Ectodermal cell (in vitro differentiated cells): ENCODE data around the gene SCAMP2.
"Not testable (repeated sequence)": the region's sequence is repeated elsewhere in the genome, so short reads cannot be mapped to it uniquely, and the experiment has no call there.

Experiments used
- H3K27ac ChIP-seq: 2 replicates; pipeline ENCODE4 v1.7.0; 2013; ENCODE audit warnings: mild to moderate bottlenecking, low read depth, low read length; ENCODE audit not compliant: insufficient read depth, poor library complexity, severe bottlenecking
- H3K27me3 ChIP-seq: 2 replicates; pipeline ENCODE4 v1.7.0; 2013; ENCODE audit warnings: mild to moderate bottlenecking, low read length; ENCODE audit not compliant: insufficient read depth, control insufficient read depth, poor library complexity, severe bottlenecking
- H3K36me3 ChIP-seq: one replicate; pipeline ENCODE4 v1.7.0; 2013; ENCODE audit warnings: low read length; ENCODE audit not compliant: control insufficient read depth, insufficient read depth
- H3K4me1 ChIP-seq: one replicate; pipeline ENCODE4 v1.7.0; 2013; ENCODE audit warnings: low read length; ENCODE audit not compliant: control insufficient read depth, insufficient read depth
- H3K4me3 ChIP-seq: 2 replicates; pipeline ENCODE4 v1.7.0; 2013; ENCODE audit warnings: low read depth, low read length, control low read depth; ENCODE audit not compliant: insufficient read depth
- H3K9me3 ChIP-seq: 2 replicates; pipeline ENCODE4 v1.7.0; 2013; ENCODE audit warnings: mild to moderate bottlenecking, low read length, moderate library complexity; ENCODE audit not compliant: control insufficient read depth
- WGBS, 2 experiments: methylation state at CpG; one replicate each; pipeline ENCODE4 v1.1.7; 2013; ENCODE audit warnings: missing lambda C conversion rate in 2 of 2; 5-methylcytosine and 5-hydroxymethylcytosine counted together

The SCAMP2 gene

DNA sequence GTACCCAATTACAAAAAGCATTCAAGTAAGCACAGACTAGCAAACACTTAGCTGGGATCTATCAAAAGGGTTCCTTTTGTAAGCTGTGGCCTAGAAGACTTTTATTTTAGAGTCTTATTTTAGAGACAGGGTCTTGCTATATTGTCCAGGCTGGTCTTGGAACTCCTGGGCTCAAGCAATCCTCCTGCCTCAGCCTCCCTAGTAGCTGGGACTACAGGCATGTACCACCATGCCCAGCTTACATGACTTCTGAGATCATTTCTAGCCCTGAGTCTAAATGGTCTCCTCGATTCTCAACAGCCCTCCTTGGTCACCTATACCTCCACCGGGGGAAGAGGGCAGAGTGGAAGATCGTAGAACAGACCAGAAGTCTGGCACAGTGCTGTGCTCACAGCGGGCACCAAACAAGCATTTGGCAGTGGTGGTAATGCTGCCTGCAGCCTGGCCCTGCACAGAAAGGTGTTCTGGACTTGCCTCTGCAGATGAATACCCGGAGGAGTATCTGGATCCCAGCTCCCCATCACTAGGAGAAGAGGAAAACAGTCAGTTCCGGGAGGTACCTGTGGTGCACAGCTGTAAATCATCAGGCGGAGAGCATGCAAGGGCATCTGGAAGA, 31.1 kb upstream of the SCAMP2 start:
- 94 to 96% methylated on average over 7 of the region's 7 CpGs for WGBS, 2 experiments
- no peak overlapping the region for H3K4me3 ChIP-seq
- H3K36me3 ChIP-seq = peaks cover 19% of the 10 kb centered on the region
- H3K27ac ChIP-seq = no peak overlapping the region
- H3K9me3 ChIP-seq = no peaks in the 10 kb centered on the region
- no peaks in the 10 kb centered on the region for H3K27me3 ChIP-seq
- H3K4me1 ChIP-seq = no peaks in the 10 kb centered on the region

DNA sequence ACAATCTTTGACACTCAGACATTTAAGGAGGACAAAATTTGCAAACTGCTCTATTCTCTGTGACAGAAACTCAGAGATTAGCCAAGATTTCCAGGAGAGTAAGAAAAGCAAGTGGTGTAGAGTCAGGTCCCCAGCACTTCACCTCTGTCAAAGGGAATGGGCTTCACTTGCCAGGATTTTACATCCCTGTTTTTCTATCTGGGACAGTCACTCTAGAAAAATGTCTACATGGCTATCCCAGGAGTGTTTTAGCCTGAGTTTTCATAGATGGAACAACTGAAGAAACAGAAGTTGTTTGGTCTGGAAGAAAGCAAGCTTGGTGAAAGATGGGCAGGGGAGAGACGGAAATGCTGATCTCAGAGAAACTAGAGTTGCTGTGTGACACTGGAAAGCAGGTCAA, 30.5 kb upstream of the SCAMP2 start:
- Histone ChIP-seq H3K9me3 (no peaks in the 10 kb centered on the region), H3K4me3 (no peak overlapping the region), H3K27me3 (no peaks in the 10 kb centered on the region), H3K36me3 (peaks cover 24% of the 10 kb centered on the region), H3K27ac (no peak overlapping the region), H3K4me1 (no peaks in the 10 kb centered on the region)
- WGBS, 2 experiments = 95 to 96% methylated on average over 1 of the region's 1 CpG

DNA sequence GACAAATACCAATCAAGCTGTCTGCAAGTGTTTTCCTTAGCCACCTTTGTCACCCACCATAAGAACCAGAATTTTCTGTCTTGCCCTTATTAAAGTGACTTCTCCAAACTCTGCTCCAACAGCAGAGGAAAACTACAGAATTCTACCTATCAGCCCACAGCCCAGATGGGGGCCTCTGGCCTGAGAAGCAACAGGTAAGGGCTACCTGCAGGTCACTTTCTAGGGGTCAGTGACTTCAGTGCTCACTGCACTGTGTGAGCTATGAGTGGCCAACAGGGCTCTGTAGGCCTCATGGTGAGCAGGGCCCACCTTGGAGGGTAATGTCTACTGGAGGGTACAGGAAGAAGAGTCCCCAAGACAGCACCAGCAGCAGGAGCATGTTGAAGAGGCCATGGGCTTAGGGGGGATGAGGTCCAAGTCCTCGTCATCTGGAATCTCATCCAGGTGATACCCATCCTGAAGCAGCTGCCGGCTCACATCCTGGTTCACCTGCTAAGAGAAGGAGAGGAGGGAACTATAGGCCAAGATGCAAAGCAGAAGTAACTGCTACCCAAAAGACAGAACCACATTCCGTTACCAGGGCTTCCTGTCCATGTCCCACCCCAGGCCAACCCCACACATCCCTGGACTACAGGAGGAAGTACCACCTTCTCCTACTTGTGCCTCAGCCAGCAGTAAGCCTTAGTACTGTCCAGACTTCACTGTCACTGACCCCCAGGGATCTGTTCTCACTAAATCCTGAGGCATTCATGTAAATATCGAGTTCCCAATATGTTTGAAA, 29.3 kb upstream of the SCAMP2 start:
- Histone ChIP-seq H3K36me3 (peaks cover 30% of the 10 kb centered on the region), H3K4me3 (no peak overlapping the region), H3K27ac (no peak overlapping the region), H3K4me1 (no peaks in the 10 kb centered on the region), H3K9me3 (no peaks in the 10 kb centered on the region), H3K27me3 (no peaks in the 10 kb centered on the region)
- 95 to 96% methylated on average over 4 of the region's 4 CpGs for WGBS, 2 experiments

DNA sequence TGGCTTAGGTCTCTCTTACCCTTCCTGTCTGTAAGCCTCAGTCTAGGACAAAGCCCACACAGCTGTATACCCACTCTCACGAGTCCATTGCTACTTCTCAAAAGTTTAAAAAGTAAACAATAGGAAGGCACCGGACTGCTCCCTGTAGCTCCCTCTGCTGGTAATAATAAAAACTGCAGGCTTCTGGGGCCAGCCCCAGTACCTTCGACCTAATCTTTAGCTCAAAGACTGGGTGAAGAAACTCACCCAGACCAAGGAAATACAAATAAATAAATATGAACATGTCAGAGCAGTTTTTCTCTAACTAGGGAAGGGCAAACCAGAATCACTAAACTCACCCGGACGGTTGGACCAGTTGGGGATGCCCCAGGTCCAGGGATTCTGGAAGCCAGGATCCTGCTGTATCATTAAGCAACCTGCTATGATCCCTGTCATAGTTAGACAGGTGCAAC, 28.5 kb upstream of the SCAMP2 start:
- no peaks in the 10 kb centered on the region for H3K9me3 ChIP-seq
- no peaks in the 10 kb centered on the region for H3K4me1 ChIP-seq
- no peak overlapping the region for H3K4me3 ChIP-seq
- H3K27ac ChIP-seq = no peak overlapping the region
- no peaks in the 10 kb centered on the region for H3K27me3 ChIP-seq
- peaks cover 33% of the 10 kb centered on the region for H3K36me3 ChIP-seq
- 48 to 56% methylated on average over 5 of the region's 5 CpGs for WGBS, 2 experiments

DNA sequence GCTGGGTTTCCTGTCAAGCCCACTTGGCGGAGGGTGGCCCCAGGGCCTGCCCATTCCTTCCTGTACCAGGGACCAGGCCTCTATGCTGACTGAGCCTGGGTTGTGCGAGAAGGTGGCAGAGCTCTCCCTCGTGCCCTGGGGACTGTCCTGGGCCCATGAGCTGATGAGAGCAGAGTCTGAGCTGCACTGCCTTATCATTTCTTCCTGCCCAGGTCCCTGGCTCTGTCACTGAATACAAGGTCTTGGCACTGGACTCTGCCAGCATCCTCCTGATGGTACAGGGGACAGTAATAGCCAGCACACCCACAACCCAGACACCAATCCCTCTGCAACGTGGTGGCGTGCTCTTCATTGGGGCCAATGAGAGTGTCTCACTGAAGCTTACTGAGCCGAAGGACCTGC, 24.1 kb upstream of the SCAMP2 start:
- peaks cover 27% of the 10 kb centered on the region for H3K36me3 ChIP-seq
- no peak overlapping the region for H3K4me3 ChIP-seq
- no peaks in the 10 kb centered on the region for H3K27me3 ChIP-seq
- 92 to 93% methylated on average over 6 of the region's 6 CpGs for WGBS, 2 experiments
- H3K9me3 ChIP-seq = no peaks in the 10 kb centered on the region
- no peak overlapping the region for H3K27ac ChIP-seq
- no peaks in the 10 kb centered on the region for H3K4me1 ChIP-seq

- no peak overlapping the region for H3K4me3 ChIP-seq
- H3K4me1 ChIP-seq = no peaks in the 10 kb centered on the region
- H3K36me3 ChIP-seq = peaks cover 32% of the 10 kb centered on the region
- H3K27me3 ChIP-seq = no peaks in the 10 kb centered on the region
- no peak overlapping the region for H3K27ac ChIP-seq
- 81 to 93% methylated on average over 3 of the region's 3 CpGs for WGBS, 2 experiments
- H3K9me3 ChIP-seq = no peaks in the 10 kb centered on the region
Measured at GRCh38 chr15:74896316-74896715, 23.2 kb upstream of the SCAMP2 start.

DNA sequence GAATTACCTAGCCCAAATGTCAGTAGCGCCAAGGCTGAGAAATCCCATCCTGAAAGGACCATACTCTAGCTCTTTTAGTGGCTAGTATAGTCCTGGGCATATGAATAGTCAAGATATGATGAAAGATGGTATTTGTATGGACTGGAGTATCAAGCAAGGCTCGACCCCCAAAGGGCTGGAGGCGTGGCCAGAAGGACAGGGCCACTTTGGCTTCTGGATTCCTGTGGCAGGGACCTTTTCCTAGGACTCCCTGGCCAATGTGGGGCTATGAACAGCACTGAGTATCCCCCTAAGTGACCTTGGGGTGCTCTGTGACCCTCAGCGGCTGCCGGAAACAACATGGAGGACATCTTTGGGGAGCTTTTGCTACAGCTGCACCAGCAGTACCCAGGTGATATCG, 22.7 kb upstream of the SCAMP2 start:
- peaks cover 32% of the 10 kb centered on the region for H3K36me3 ChIP-seq
- no peaks in the 10 kb centered on the region for H3K9me3 ChIP-seq
- H3K4me3 ChIP-seq = no peak overlapping the region
- H3K27me3 ChIP-seq = no peaks in the 10 kb centered on the region
- H3K4me1 ChIP-seq = no peaks in the 10 kb centered on the region
- 93 to 95% methylated on average over 6 of the region's 6 CpGs for WGBS, 2 experiments
- no peak overlapping the region for H3K27ac ChIP-seq

GRCh38 chr15:74894383-74894782, 21.2 kb upstream of the SCAMP2 start:
- H3K27ac ChIP-seq, H3K27me3 ChIP-seq, H3K9me3 ChIP-seq, H3K4me1 ChIP-seq, H3K4me3 ChIP-seq: not testable (repeated sequence)
- 93 to 94% methylated on average over 7 of the region's 7 CpGs for WGBS, 2 experiments
- peaks cover 26% of the 10 kb centered on the region for H3K36me3 ChIP-seq

- 98% methylated on average over 3 of the region's 3 CpGs for WGBS, 2 experiments
- no peak overlapping the region for H3K4me3 ChIP-seq
- H3K27ac ChIP-seq = no peak overlapping the region
- no peaks in the 10 kb centered on the region for H3K9me3 ChIP-seq
- H3K4me1 ChIP-seq = no peaks in the 10 kb centered on the region
- peaks cover 20% of the 10 kb centered on the region for H3K36me3 ChIP-seq
- H3K27me3 ChIP-seq = no peaks in the 10 kb centered on the region
Measured at GRCh38 chr15:74893627-74894026, 20.5 kb upstream of the SCAMP2 start.

DNA sequence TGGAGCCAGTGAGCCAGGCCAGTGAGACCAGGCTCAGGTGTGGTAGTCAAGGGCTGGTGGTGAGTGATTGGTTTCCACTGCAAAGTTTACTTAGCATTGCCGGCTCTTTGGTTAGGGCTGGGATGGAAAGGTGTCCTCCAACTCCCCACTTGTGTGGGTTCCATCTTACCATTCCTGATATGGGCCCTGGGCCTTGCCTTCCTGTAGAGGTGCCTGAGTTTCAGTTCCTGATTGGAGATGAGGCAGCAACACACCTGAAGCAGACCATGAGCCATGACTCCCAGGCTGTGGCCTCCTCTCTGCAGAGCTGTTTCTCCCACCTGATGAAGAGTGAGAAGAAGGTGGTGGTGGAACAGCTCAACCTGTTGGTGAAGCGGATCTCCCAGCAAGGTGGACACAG, 19.8 kb upstream of the SCAMP2 start:
- no peak overlapping the region for H3K4me3 ChIP-seq
- no peaks in the 10 kb centered on the region for H3K27me3 ChIP-seq
- no peaks in the 10 kb centered on the region for H3K4me1 ChIP-seq
- no peak overlapping the region for H3K27ac ChIP-seq
- 97 to 100% methylated on average over 2 of the region's 2 CpGs for WGBS, 2 experiments
- no peaks in the 10 kb centered on the region for H3K9me3 ChIP-seq
- peaks cover 18% of the 10 kb centered on the region for H3K36me3 ChIP-seq
